HG02759 (cell line): Measurements from ENCODE around the gene PRMT6.
"Not testable (repeated sequence)": the region's sequence is repeated elsewhere in the genome, so short reads cannot be mapped to it uniquely, and the experiment has no call there.

Source experiments
- ATAC-seq: cut with Tn5 transposase; IDR thresholded peaks from one replicate; pipeline ENCODE4 v1.9.1; 2021; ENCODE audit warnings: mild to moderate bottlenecking, moderate library complexity; ENCODE audit not compliant: unreplicated experiment

PRMT6 gene

DNA sequence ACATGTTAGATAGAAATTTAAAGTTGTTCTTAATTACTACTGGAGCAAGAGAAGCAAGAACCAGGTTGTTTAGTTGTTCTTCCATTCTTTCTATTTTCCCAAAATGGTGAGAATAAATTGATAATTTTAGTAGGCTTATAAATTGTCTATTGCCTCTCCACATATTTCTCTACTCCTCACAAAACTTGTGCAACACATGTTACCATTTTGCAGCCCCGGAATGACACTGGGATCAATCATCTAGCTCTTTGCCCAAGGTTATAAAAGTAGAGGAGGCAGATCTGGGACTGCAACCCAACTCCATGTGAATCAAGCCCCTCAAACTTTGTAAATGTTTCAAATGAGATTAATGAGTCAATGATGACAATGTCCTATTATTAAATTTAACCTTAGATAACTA is 34.9 kb downstream of the PRMT6 start:
- ATAC-seq: no peak

DNA sequence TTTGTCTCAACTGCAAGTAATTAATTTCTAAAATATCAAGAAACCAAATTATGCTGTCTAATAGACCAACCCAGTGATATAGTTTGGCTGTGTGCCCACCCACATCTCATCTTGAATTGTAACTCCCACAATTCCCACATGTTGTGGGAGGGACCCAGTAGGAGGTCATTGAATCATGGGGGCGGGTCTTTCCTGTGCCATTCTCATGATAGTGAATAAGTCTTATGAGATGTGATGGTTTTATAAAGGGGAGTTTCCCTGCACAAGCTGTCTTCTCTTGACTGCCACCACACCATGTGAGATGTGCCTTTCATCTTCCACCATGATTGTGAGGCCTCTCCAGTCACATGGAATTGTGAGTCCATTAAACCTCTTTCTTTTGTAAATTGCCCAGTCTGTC is 36.9 kb downstream of the PRMT6 start:
- not testable (repeated sequence) for ATAC-seq

DNA sequence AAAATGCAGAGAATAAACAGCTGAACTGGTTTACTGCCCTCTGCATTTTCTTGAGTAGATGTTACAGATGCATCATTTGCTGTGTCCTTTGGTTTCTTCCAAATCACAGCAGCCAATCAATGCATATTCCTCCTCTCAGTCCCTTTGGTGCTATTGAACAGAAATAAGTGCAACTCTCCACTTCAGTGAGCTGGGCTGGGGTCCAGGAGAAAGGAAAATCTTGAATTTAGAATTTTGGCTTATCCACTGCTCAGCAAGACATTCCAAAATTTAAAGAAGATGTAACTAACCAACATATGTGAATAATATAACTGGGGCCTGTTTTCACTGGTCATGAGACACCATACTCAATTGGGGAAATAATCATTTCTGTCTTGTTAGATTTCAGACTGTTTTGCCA is 39.2 kb downstream of the PRMT6 start:
- no peak for ATAC-seq

DNA sequence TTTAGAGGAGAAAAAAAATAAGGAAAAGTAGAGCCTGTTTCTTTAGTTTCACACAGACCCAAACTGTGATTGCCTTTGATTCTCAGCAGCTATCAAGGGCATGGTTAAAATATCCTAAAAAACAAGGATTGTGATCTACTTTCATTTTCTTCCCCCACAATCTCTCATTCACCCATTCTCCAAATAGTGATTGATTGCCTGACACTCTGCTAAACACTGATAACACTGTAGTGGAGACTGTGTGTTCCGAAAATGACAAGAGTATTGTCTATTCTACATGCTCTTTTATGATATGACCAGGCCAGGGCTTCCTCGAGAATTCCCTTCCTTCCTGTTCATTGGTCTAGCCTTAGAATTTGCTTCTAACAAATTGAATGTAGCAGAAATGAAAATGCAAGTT is 40.2 kb downstream of the PRMT6 start:
- no peak for ATAC-seq

DNA sequence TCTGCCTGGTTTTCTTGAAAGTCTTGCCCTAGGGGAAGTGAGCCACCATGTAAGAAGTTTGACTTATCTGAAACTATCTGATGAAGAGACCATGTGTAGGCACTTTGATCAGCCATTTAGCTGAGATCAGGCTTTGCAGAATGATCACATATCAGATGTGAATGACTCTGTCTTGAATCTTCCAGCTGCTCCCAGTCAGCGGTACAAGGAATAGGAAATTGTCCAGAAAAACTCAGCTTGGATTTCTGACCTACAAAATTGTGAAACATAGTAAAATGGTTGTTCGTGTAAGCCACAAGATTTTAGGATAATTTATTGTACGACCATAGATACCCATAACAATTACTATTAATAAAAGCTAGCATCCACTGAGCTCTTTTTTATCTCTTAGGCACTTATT is 42.5 kb downstream of the PRMT6 start:
- no peak for ATAC-seq

DNA sequence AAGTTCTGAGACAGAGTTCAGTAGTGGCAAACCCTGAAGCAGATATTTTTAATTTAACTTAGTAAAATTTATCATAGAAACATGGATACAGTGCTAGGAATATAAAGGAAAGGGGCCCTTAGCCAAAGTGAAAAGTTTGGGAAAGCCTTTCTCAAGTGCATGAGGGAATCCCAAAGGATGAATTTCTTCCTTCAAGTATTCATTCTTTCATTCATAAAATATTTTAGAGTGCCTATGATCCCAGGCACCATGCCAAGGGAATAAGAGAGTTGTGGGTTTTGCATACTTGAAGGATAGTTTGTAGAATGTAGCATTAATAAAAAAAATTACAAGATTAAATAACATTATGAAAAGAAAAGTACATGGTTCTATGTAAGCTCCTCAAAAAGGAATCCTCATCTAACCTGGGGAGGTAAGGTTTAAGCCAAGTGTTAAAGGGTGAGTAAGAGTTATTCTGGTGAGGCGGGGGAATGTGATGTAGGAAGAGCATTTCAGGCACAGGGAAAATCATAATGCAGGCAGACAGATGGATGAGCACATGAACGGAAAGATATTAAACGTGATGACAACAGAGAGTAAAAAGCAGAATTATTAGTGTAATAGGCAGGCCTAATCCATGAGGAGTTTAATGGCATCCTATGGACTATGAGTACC is 44.0 kb downstream of the PRMT6 start:
- ATAC-seq: no peak

DNA sequence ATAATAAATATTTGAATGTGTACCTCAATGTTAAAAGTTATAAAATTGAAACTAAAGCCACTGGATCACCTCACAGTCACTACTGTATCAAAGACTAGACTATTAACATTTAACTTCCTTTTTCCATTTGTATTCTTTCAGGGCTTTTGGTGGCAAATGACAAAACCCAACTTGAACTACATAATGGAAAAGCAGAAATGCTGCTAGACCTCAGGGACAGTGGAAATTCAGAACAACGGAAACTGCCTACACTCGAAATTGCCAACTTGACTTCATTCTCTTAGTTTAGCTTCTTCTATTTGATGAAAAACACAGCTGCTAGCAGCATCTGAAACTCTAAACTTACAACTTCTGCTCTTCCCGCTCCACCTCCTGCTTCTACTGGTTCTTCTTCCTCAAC is 49.4 kb downstream of the PRMT6 start:
- no peak for ATAC-seq
